RPMI7951 (cell line): ENCODE data around the gene HERC3. TPM values are rescaled to one million over a fixed set of nuclear protein-coding genes. Genes with fewer than 3 reads are reported as not detected.

Experiments used
- DNase-seq: peaks from one replicate; pipeline ENCODE4 v3.0.0-alpha.2; 2012; ENCODE audit warnings: low read depth
- total RNA-seq: library from RNA; depleted of rRNA; stranded (reverse); fragments of >200 nt; shearing (Covaris generic); gene quantifications from 2 replicates; pipeline ENCODE4 v1.2.3, GENCODE V29; 2014

The HERC3 gene
- total RNA-seq, 1 experiment from 2014 or later: 7.8 TPM

GRCh38 chr4:88718098-88718497 is 125.8 kb downstream of the HERC3 start:
- DNase-seq: no peak

DNA sequence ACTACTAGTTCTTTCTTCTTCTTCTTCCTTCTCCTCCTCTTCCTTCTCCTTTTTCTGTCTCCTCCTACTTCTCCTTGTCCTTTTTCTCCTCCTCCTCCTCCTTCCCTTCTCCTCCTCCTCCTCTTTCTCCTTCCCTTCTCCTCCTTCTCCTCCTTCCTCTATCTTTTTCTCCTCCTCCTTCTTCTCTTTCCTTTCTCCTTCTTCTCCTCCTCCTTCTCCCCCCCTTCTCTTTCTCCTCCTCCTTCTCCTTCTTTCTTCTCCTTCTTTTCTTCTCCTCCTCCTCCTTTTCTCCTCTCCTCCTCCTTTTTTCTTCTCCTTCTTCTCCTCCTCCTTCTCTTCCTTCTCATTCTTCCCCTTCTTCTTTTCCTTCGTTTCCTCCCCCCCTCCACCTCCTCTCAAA is 127.1 kb downstream of the HERC3 start:
- no peak for DNase-seq

- DNase-seq: no peak
Measured at GRCh38 chr4:88720451-88721428, 128.5 kb downstream of the HERC3 start.

DNA sequence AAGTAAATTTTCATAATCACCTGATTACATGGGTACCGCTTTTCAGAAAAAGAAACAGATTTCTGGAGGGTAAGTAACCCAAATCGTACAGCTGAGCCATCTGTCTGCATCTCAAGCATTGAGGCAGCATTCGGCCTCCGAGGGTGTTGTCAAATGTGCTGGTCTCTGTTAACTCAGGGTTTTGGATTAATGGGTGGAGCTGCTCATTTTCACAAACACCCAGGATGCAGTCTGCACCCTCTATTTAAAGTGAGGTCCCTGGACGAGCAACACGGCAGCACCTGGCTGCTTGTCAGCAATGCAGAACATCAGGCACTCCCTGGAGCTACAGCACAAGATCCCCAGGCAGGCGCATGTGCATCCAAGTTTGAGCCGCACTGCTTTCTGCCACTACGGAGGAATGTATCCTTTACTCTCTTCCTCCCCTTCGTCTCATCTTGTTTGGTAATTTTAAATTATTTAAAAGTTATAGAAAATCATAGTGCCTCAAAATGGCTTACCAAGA is 130.0 kb downstream of the HERC3 start:
- DNase-seq: no peak

DNA sequence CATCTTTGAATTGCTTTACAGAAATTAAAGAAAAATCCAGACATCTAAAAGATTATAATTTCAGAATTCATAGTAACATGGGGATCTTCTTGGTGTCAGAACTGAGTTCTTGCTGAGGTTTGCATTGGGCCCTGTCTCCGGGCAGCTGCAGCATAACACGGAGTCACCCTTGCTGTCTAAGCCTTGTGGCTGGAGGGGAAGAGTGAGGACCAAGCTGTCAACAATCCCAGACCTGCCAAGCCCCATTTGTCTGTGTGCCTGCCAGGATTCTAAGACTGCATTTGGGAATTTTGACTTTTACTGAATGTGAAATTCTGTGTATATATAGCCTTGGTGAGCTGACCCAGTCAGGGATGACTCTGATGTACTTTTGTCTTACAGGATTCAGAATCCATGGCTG is 130.5 kb downstream of the HERC3 start:
- DNase-seq: no peak

DNA sequence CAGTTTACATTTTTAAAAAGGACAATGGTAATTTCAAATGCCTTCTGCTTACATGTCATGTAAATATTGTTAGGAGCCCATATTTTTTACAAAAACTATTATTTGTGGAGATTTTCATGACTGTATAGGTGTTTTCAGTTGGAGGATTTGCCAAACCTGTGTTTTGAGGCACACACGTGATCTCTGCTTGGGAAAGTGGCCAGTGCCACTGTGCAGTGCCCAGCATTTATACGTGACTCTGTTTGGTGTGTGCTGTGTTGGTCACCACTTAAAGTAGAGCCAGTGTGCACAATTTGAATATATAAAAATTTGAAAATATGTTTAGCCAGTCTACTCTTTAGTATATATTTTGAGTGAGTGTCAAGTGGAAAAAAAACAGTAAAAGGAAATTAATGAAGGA is 132.1 kb downstream of the HERC3 start:
- DNase-seq: no peak

GRCh38 chr4:88725143-88725542 is 132.9 kb downstream of the HERC3 start:
- DNase-seq: no peak

DNA sequence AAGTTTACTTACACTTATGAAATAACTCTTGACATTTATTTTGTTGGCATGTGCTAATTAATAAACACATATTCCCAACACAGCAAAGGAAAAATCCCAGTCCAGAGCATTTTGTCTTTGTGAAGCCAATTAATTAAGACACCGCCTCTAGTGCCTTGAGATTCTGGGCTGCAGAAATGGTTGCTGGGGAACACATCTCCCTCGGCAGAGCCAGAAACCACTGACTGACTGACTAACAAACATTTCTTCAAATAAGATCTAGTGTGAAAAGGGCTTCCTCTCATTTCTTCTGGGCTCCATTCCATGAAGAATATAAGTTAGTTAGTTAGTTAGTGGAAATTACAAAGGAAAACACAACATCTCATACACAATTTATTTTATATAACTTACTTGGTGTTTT is 133.7 kb downstream of the HERC3 start:
- DNase-seq: no peak

- DNase-seq: no peak
Measured at GRCh38 chr4:88728146-88728545, 135.9 kb downstream of the HERC3 start.

DNA sequence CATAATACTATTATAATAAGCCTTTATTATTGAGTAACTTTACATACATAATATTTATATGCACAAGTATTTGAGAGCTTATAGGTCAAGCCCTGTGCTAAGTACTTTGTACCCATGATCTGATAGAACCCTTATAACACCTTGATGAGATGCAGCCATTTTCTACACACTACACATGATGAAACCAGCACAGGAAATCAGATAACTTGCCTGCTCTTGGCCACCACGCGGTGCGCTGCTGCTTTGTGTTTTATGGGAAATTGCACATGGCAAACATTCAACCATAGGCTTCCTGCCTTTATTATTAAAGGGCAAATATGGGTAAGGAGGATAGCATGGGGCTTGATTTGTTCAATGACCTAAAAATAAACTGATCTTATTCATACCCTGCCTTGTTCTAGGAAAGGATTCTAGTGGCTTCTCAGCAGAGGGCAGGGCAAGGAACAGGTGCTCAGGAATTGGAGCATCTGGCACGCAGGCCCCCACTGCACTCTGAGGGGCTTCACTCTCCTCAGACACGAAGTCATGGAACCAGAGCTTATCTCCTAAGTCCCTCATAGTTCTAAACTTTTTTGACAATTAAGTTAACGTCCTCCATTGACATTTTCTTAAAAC is 137.0 kb downstream of the HERC3 start:
- no peak for DNase-seq

DNA sequence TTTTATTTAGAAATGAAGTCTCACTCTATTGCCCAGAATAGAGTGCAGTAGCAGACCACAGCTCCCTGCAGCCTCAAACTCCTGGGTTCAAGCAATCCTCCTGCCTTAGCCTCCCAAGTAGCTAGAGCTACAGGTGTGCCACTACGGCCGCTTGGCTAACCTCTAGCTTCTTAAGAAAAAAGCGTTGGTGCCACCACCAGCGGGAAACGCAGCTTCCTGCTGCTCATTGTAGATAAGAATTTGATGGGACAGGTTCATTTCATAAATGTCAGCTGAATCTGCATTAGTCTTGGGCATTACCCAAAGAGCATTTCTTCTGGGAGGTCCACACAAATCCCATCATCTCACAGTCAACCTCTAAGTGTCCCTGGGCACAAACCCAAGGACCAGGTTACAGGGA is 138.5 kb downstream of the HERC3 start:
- DNase-seq: no peak

DNA sequence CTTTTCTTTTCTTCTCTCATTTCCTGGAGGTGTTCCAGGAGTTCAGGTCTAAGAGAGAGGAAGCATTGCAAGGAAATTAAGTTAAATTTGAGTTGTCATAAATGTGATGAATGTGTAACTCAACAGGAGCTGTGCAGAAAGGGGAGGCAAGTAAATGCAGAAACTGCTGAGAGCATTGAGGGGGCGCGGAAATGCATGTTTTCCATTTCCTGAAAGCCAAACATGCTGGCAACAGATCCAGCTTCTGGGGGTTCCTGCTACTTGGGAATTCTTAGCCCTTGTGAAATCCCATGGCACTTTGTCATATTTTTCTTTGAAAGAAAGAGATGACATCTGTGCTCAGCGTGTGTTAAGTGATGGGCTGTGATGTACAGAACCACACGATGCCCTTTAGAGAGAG is 139.1 kb downstream of the HERC3 start:
- DNase-seq: no peak

DNA sequence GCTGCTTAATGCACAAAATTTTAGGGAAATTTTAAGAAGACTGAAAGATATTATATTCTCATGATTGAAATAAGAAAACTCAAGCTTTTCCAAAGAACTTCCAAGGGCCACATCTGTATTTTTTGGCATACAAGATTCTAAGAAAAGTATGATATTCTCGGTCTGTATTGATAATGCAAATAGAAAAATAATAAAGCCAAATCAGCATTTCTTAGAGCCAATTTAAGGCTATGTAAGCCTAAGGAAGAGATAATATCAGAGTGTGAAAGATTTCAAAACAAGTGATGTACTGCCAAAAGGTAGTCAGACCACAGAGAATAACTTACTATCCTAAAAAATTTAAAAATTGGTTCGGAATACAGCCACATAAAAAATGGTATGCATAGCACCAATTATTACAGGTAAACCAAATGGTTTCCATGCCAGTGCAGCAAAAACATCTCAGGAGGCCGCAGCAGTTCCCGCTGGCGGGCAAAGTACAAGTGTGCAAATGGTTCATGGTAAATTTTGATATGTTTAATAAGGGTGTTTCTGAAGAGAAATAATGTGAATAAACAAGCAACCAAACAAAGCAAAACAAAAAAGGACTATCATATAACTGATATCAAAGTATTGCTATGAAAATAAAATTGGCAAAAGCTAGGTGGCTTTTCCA is 140.6 kb downstream of the HERC3 start:
- no peak for DNase-seq

GRCh38 chr4:88734403-88734949 is 142.2 kb downstream of the HERC3 start:
- DNase-seq: no peak

- no peak for DNase-seq
Measured at GRCh38 chr4:88735564-88735963, 143.3 kb downstream of the HERC3 start.

DNA sequence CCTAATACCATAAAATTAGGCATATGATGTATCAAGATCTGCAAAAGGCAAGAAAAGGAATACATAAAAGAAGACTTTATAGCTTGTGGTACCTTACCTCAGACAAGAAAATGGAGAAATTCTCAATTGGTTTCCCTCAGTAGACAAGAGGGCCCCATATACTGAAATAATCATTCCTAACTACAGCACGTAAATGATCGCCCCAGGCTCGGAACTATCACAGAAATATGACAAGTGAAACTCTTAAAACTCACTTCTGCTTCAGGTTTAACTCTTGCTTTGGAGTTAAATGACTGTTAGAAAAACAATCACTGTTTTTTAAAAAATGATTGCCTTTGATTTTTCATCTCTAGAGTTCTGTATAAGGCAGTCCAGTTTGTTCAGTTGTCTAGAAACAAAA is 144.0 kb downstream of the HERC3 start:
- no peak for DNase-seq

GRCh38 chr4:88737307-88737941 is 145.1 kb downstream of the HERC3 start:
- DNase-seq: no peak

DNA sequence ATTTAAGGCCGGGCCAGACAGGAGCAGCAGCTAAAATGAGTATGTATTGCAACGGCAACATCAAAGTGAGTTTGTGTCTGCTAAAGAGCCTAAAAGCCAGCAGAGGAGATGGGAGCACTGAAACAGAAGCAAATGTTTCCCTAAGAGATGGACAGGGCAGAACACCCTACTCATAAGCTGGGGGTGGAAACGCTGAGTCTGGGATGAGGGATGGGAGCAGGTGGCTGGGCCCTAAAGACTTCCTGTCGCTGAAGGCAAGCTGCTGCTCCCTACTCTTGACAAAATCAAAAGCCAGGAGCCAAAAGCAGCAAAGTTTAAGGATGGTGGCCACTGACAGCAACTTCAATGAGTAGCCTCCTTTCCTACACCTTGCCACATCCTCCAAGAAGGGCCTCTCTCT is 145.9 kb downstream of the HERC3 start:
- no peak for DNase-seq

GRCh38 chr4:88742561-88742960 is 150.3 kb downstream of the HERC3 start:
- no peak for DNase-seq

DNA sequence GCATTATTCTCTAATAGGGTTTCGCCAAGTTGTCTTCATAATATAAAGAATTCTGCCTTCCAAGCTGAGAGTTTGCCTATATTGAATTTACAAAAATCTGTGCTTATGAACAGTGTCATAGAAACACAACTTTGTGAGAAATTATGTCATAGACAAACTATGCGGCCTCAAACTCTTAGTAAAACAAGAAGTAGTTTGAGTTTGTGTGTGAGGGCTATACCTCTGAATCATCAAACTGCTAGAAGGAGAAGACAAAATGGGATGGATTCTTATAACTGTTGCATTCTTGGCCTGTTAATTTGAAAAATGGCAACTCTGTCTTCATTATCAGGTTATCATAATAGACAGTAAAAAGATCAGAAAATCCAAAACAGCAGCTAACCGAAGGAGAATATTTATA is 151.4 kb downstream of the HERC3 start:
- DNase-seq: peak; percentile 5

- DNase-seq: no peak
Measured at GRCh38 chr4:88744609-88745008, 152.3 kb downstream of the HERC3 start.

- DNase-seq: no peak
Measured at GRCh38 chr4:88745175-88745574, 152.9 kb downstream of the HERC3 start.
